ENCODE results near the gene ANTXR2.

ANTXR2 gene

DNA sequence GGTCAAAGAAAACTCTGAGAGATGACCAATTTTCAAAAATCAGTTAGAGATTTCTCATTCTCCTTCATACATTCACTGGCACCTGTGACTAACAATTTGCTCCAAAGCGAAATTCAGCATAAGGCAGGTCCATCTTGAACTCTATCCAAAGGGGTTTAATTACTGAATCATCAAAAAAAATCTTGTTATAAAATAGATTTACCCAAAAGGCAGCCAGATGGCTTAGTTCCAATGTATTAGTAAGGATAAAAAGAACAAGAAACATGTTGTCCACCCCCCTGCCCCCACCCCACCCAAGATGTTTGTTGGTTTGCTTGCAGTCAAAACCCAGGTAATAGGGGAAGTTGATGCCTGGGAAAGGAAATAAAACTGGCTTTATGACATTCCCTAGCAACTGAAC lies 200.3 kb downstream of the ANTXR2 start:
- no peak for DNase-seq
- Histone ChIP-seq H3K4me3 (ENCODE audit: insufficient read depth, low read depth, low read length, poor library complexity, severe bottlenecking) (no peak overlapping the region), H3K36me3 (ENCODE audit: control insufficient read depth, insufficient read depth, low read length) (no peaks in the 10 kb centered on the region), H3K27ac (ENCODE audit: insufficient read depth, low read length, poor library complexity, severe bottlenecking) (no peak overlapping the region), H3K9me3 (ENCODE audit: control insufficient read depth, low read length) (no peaks in the 10 kb centered on the region), H3K27me3 (replicated peaks; ENCODE audit: control insufficient read depth, insufficient read depth, low read length, poor library complexity, severe bottlenecking) (no peaks in the 10 kb centered on the region), H3K4me1 (ENCODE audit: control insufficient read depth, insufficient read depth, low read length, poor library complexity, severe bottlenecking) (no peaks in the 10 kb centered on the region)

DNA sequence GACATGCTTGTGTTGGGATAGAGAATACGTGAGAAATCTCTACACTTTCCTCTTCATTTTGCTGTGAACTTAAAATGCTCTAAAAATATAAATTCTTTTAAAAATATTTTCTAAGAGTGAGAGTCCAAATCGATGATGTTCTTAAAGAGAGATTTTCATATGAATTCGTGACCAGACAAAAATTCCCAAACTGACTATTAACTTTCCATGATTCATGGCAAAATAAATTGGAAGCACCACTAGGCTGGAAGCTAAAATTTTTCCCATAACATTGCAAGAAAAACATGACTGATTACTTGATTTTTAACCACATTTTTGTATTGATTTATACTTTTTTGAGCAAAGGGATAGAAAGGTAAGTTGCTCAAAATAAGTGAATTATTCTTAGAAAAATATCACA lies 201.1 kb downstream of the ANTXR2 start:
- H3K27ac ChIP-seq (ENCODE audit: insufficient read depth, low read length, poor library complexity, severe bottlenecking), result no peak overlapping the region
- no peaks in the 10 kb centered on the region for H3K4me1 ChIP-seq (ENCODE audit: control insufficient read depth, insufficient read depth, low read length, poor library complexity, severe bottlenecking)
- no peaks in the 10 kb centered on the region for H3K36me3 ChIP-seq (ENCODE audit: control insufficient read depth, insufficient read depth, low read length)
- no peaks in the 10 kb centered on the region for H3K27me3 ChIP-seq (replicated peaks; ENCODE audit: control insufficient read depth, insufficient read depth, low read length, poor library complexity, severe bottlenecking)
- no peak overlapping the region for H3K4me3 ChIP-seq (ENCODE audit: insufficient read depth, low read depth, low read length, poor library complexity, severe bottlenecking)
- no peaks in the 10 kb centered on the region for H3K9me3 ChIP-seq (ENCODE audit: control insufficient read depth, low read length)
- no peak for DNase-seq

DNA sequence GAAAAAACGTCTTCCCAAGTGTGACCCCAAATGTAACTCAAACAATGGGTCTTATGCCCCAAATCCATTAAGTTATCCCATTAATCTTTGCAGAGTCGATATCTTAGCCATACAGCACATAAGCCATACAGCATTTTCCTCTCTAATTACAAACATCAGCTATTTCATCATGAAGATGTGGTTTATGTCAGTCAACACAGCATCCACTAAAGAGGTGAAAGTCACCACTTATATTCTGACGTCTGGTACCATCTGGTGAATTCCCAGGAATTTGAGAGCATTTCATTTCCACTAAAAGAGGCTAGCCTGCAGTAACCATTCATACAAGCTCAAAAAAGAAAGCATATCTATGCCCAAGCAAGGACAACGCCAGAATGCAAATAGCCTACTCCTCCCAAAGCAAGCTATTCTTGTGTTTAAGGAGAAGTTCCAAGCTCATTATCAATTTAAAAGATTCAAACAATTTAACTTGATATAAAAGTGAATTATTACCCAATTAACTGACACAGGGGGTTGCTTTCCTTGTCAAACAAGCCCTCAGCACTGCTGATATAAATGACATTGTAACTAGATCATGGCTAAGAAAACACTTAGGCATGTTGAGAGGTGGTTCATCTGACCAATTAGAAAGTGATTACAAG lies 203.3 kb downstream of the ANTXR2 start:
- Histone ChIP-seq H3K27me3 (replicated peaks; ENCODE audit: control insufficient read depth, insufficient read depth, low read length, poor library complexity, severe bottlenecking) (no peaks in the 10 kb centered on the region), H3K27ac (ENCODE audit: insufficient read depth, low read length, poor library complexity, severe bottlenecking) (no peak overlapping the region), H3K36me3 (ENCODE audit: control insufficient read depth, insufficient read depth, low read length) (no peaks in the 10 kb centered on the region), H3K4me1 (ENCODE audit: control insufficient read depth, insufficient read depth, low read length, poor library complexity, severe bottlenecking) (no peaks in the 10 kb centered on the region), H3K9me3 (ENCODE audit: control insufficient read depth, low read length) (no peaks in the 10 kb centered on the region), H3K4me3 (ENCODE audit: insufficient read depth, low read depth, low read length, poor library complexity, severe bottlenecking) (no peak overlapping the region)
- no peak for DNase-seq

DNA sequence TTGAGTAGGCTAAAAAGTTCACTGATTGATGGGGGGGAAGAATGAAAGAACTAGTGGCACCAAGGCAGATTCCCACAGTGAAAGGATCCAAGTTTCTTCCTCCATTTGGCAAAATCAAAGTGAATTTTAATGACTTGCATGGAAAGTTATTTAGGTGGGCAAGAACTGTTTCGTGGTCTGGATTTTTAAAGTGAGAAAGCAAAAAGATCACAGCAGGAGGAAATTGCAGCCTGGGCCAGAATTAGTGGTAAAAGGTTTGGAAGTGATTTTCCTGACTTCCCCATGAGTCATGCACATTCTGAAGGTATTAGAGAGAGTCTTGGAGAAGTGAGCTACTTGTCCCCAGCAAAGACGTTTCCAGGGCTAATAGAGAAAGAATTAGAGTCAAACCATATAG lies 207.8 kb downstream of the ANTXR2 start:
- DNase-seq, result no peak
- H3K9me3 ChIP-seq (ENCODE audit: control insufficient read depth, low read length), result no peaks in the 10 kb centered on the region
- no peaks in the 10 kb centered on the region for H3K36me3 ChIP-seq (ENCODE audit: control insufficient read depth, insufficient read depth, low read length)
- H3K27me3 ChIP-seq (replicated peaks; ENCODE audit: control insufficient read depth, insufficient read depth, low read length, poor library complexity, severe bottlenecking), result no peaks in the 10 kb centered on the region
- H3K4me3 ChIP-seq (ENCODE audit: insufficient read depth, low read depth, low read length, poor library complexity, severe bottlenecking), result no peak overlapping the region
- H3K4me1 ChIP-seq (ENCODE audit: control insufficient read depth, insufficient read depth, low read length, poor library complexity, severe bottlenecking), result no peaks in the 10 kb centered on the region
- H3K27ac ChIP-seq (ENCODE audit: insufficient read depth, low read length, poor library complexity, severe bottlenecking), result no peak overlapping the region

DNA sequence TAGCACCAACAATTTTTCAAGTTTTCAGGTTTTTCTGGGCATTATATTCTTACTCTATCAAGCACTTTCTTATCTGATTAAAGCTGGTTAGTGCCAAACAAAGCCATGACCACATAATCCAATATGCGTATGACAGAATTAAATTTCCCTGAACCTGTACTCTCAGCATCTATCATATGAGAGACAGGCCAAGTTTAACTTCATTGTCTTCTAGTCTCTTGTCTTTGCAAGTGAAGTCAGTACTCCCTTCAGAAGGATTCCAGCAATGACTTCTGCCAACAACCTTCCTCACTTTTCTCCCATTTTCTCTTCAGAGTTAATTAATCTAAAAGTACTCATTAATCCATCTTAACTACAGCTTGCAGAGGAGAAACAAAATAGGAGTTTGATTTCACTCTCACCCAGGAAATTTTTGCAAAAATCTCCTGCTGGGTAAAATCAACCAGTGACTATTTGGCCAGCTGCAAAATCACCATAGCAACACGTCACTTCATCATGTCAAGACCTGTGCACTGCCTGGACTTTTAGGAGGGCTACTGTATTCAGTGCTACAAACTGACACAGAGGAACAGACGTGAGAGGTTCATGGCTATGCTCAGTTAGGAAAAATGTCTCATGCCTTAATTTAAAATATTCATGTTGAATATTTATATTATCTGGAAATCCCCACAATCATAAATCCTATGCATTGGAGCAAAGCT lies 208.4 kb downstream of the ANTXR2 start:
- Histone ChIP-seq H3K4me1 (ENCODE audit: control insufficient read depth, insufficient read depth, low read length, poor library complexity, severe bottlenecking) (no peaks in the 10 kb centered on the region), H3K27ac (ENCODE audit: insufficient read depth, low read length, poor library complexity, severe bottlenecking) (no peak overlapping the region), H3K36me3 (ENCODE audit: control insufficient read depth, insufficient read depth, low read length) (no peaks in the 10 kb centered on the region), H3K9me3 (ENCODE audit: control insufficient read depth, low read length) (no peaks in the 10 kb centered on the region), H3K4me3 (ENCODE audit: insufficient read depth, low read depth, low read length, poor library complexity, severe bottlenecking) (no peak overlapping the region), H3K27me3 (replicated peaks; ENCODE audit: control insufficient read depth, insufficient read depth, low read length, poor library complexity, severe bottlenecking) (no peaks in the 10 kb centered on the region)
- no peak for DNase-seq

DNA sequence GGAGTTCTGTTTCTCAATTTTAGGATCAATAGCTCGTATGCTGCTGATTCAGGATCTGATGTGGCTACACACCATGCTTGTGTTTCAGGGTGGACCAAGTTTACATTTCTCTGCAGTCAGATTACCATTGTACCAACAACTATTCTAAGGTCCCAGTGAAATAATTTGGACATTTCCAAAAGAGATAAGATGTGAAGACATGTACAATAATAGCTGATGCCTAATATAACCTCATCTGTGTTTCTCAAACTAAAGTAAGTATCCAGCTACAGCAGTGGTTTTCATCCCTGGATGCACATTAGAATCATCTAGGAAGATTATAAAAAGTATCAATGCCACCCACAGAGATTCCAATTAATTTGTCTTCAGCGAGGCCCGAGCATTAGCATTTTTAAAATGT lies 209.7 kb downstream of the ANTXR2 start:
- no peak for DNase-seq
- no peaks in the 10 kb centered on the region for H3K9me3 ChIP-seq (ENCODE audit: control insufficient read depth, low read length)
- no peaks in the 10 kb centered on the region for H3K4me1 ChIP-seq (ENCODE audit: control insufficient read depth, insufficient read depth, low read length, poor library complexity, severe bottlenecking)
- no peaks in the 10 kb centered on the region for H3K27me3 ChIP-seq (replicated peaks; ENCODE audit: control insufficient read depth, insufficient read depth, low read length, poor library complexity, severe bottlenecking)
- H3K36me3 ChIP-seq (ENCODE audit: control insufficient read depth, insufficient read depth, low read length), result no peaks in the 10 kb centered on the region
- no peak overlapping the region for H3K27ac ChIP-seq (ENCODE audit: insufficient read depth, low read length, poor library complexity, severe bottlenecking)
- no peak overlapping the region for H3K4me3 ChIP-seq (ENCODE audit: insufficient read depth, low read depth, low read length, poor library complexity, severe bottlenecking)

DNA sequence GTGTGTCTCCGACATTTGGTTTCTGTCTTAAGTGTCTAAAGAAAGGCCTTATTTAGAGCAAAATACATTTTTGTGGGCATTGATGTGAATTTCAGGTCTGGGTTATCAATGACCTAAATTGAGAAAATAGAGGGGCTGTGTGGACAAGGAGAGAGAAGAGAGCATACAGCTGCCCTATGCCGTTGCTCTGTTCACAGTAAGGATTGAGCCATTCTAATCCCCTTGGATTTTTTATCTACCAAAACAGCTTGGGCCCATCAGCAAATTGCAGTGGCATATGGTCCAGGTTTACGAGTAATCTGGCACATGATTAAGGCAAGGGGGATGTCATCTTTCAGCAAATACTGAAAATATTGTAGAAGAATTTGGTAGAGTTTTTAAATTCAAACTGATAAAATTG lies 210.2 kb downstream of the ANTXR2 start:
- H3K4me3 ChIP-seq (ENCODE audit: insufficient read depth, low read depth, low read length, poor library complexity, severe bottlenecking), result no peak overlapping the region
- no peaks in the 10 kb centered on the region for H3K36me3 ChIP-seq (ENCODE audit: control insufficient read depth, insufficient read depth, low read length)
- no peak overlapping the region for H3K27ac ChIP-seq (ENCODE audit: insufficient read depth, low read length, poor library complexity, severe bottlenecking)
- no peaks in the 10 kb centered on the region for H3K4me1 ChIP-seq (ENCODE audit: control insufficient read depth, insufficient read depth, low read length, poor library complexity, severe bottlenecking)
- no peak for DNase-seq
- H3K9me3 ChIP-seq (ENCODE audit: control insufficient read depth, low read length), result no peaks in the 10 kb centered on the region
- no peaks in the 10 kb centered on the region for H3K27me3 ChIP-seq (replicated peaks; ENCODE audit: control insufficient read depth, insufficient read depth, low read length, poor library complexity, severe bottlenecking)

DNA sequence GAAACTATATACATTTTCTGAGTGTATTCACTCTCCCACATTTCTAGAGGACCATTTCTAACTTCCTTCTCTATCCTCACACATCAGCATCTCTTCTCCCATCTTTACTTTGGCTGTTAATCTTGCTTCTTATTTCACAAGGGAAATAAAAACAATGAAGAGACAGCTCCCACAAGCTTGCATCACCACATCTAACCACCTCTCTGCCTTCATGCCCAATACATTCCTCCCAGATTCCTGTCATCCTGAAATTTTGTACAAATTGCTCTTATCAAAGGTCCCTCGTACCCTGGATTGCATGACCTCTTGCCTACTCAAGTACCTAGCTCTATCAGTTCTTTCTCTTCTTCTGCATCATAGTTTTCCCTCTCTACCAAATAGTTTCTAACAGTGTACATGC lies 215.2 kb downstream of the ANTXR2 start:
- Histone ChIP-seq H3K36me3 (ENCODE audit: control insufficient read depth, insufficient read depth, low read length) (no peaks in the 10 kb centered on the region), H3K9me3 (ENCODE audit: control insufficient read depth, low read length) (no peaks in the 10 kb centered on the region), H3K27me3 (replicated peaks; ENCODE audit: control insufficient read depth, insufficient read depth, low read length, poor library complexity, severe bottlenecking) (no peaks in the 10 kb centered on the region), H3K4me1 (ENCODE audit: control insufficient read depth, insufficient read depth, low read length, poor library complexity, severe bottlenecking) (no peaks in the 10 kb centered on the region), H3K4me3 (ENCODE audit: insufficient read depth, low read depth, low read length, poor library complexity, severe bottlenecking) (no peak overlapping the region), H3K27ac (ENCODE audit: insufficient read depth, low read length, poor library complexity, severe bottlenecking) (no peak overlapping the region)
- no peak for DNase-seq

DNA sequence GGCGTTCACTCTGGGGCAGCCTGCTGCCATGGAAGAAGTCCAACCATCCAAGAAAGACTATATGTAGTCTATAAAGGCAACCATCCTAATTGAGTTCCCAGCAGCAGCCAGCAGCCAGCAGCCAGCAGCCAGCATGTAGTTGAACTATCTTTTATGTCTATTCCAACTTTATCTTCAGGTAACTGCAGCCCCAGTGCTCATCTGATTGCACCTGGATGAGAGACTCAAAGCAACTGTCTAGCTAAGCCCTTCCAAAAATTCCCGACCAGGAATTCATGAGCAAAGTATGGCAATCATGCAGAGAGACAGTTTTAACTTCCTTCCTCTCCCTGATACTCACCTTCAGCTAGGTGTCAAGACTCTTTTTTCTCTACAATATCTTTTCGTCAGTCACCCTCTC lies 216.8 kb downstream of the ANTXR2 start:
- no peaks in the 10 kb centered on the region for H3K27me3 ChIP-seq (replicated peaks; ENCODE audit: control insufficient read depth, insufficient read depth, low read length, poor library complexity, severe bottlenecking)
- H3K9me3 ChIP-seq (ENCODE audit: control insufficient read depth, low read length), result no peaks in the 10 kb centered on the region
- H3K4me1 ChIP-seq (ENCODE audit: control insufficient read depth, insufficient read depth, low read length, poor library complexity, severe bottlenecking), result no peaks in the 10 kb centered on the region
- H3K4me3 ChIP-seq (ENCODE audit: insufficient read depth, low read depth, low read length, poor library complexity, severe bottlenecking), result no peak overlapping the region
- no peaks in the 10 kb centered on the region for H3K36me3 ChIP-seq (ENCODE audit: control insufficient read depth, insufficient read depth, low read length)
- no peak for DNase-seq
- H3K27ac ChIP-seq (ENCODE audit: insufficient read depth, low read length, poor library complexity, severe bottlenecking), result no peak overlapping the region

DNA sequence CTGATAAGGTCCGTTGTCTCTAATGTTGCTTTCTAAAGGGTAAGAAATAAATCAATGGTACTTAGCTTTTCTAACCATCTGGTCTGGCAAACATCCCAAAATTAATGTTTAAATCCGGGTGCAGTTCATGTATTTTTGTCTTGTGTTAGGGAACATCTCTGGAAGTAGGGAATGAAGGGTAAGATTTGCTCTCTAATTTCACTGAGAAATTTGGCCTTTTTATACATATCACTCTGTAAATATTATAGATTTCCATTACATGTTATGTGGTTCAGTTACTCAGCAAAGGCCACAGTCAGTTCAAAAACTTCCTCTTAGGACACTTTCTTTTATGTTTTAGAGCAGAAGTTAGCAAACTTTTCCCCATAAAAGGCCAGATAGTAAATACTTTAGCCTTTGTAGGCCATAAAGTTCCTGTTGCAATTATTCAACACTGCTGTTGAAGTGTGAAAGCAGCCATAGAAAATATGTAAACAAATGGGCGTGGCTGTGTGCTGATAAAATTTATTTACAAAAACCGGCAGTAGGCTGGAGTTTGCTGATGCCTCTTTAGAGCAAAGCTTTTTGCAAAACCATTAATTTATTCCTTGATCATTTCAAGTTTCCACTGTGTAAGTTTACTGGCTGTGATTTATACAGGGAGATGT lies 218.1 kb downstream of the ANTXR2 start:
- no peaks in the 10 kb centered on the region for H3K4me1 ChIP-seq (ENCODE audit: control insufficient read depth, insufficient read depth, low read length, poor library complexity, severe bottlenecking)
- H3K4me3 ChIP-seq (ENCODE audit: insufficient read depth, low read depth, low read length, poor library complexity, severe bottlenecking), result no peak overlapping the region
- no peaks in the 10 kb centered on the region for H3K27me3 ChIP-seq (replicated peaks; ENCODE audit: control insufficient read depth, insufficient read depth, low read length, poor library complexity, severe bottlenecking)
- no peaks in the 10 kb centered on the region for H3K9me3 ChIP-seq (ENCODE audit: control insufficient read depth, low read length)
- DNase-seq, result no peak
- no peaks in the 10 kb centered on the region for H3K36me3 ChIP-seq (ENCODE audit: control insufficient read depth, insufficient read depth, low read length)
- no peak overlapping the region for H3K27ac ChIP-seq (ENCODE audit: insufficient read depth, low read length, poor library complexity, severe bottlenecking)

All from effector memory CD4-positive, alpha-beta T cell (primary cell).